Measurements from ENCODE around the gene ITGA1.

GRCh38 chr5:52861368-52861767 lies 73.7 kb downstream of the ITGA1 start:
- no peak for TF ChIP-seq EZH2 (optimal IDR thresholded peaks at IDR 0.05; ENCODE audit: low read depth, low read length)
- TF ChIP-seq, protein P1, sequence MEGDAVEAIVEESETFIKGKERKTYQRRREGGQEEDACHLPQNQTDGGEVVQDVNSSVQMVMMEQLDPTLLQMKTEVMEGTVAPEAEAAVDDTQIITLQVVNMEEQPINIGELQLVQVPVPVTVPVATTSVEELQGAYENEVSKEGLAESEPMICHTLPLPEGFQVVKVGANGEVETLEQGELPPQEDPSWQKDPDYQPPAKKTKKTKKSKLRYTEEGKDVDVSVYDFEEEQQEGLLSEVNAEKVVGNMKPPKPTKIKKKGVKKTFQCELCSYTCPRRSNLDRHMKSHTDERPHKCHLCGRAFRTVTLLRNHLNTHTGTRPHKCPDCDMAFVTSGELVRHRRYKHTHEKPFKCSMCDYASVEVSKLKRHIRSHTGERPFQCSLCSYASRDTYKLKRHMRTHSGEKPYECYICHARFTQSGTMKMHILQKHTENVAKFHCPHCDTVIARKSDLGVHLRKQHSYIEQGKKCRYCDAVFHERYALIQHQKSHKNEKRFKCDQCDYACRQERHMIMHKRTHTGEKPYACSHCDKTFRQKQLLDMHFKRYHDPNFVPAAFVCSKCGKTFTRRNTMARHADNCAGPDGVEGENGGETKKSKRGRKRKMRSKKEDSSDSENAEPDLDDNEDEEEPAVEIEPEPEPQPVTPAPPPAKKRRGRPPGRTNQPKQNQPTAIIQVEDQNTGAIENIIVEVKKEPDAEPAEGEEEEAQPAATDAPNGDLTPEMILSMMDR (IDR thresholded peaks at IDR 0.05; ENCODE audit: low read length): no peak
